DOHH2 (cell line): ENCODE results near the gene GNGT1.

ENCODE experiments used
- H3F3A ChIP-seq: fragments of 200-600 bp; sonication (generic), shearing (Covaris generic); 2 replicates; pipeline ENCODE4 v1.6.0; 2016; ENCODE audit warnings: antibody characterized with exemption, mild to moderate bottlenecking; ENCODE audit not compliant: control insufficient read depth, insufficient read depth
- H3K27ac ChIP-seq: fragments of 200-600 bp; sonication (generic); 2 replicates; pipeline ENCODE4 v1.5.1; 2014; ENCODE audit warnings: low read depth, mild to moderate bottlenecking, low read length, moderate library complexity
- H3K27me3 ChIP-seq: fragments of 200-600 bp; sonication (generic); 2 replicates; pipeline ENCODE4 v1.6.1; 2014; ENCODE audit warnings: mild to moderate bottlenecking, low read length, mixed read lengths; ENCODE audit not compliant: control insufficient read depth
- H3K36me3 ChIP-seq: fragments of 200-600 bp; sonication (generic); 2 replicates; pipeline ENCODE4 v1.6.1; 2014; ENCODE audit warnings: mild to moderate bottlenecking, low read length, moderate library complexity, mixed read lengths; ENCODE audit not compliant: control insufficient read depth
- H3K4me1 ChIP-seq: fragments of 200-600 bp; sonication (generic); 2 replicates; pipeline ENCODE4 v1.6.1; 2014; ENCODE audit warnings: mild to moderate bottlenecking, low read length, mixed read lengths; ENCODE audit not compliant: control insufficient read depth
- H3K4me2 ChIP-seq: fragments of 200-600 bp; sonication (generic); 2 replicates; pipeline ENCODE4 v1.6.0; 2014; ENCODE audit warnings: mild to moderate bottlenecking, low read length, moderate library complexity
- H3K4me3 ChIP-seq: fragments of 200-600 bp; sonication (generic); 2 replicates; pipeline ENCODE4 v1.5.1; 2014; ENCODE audit warnings: mild to moderate bottlenecking, low read length, mixed read lengths
- H3K79me2 ChIP-seq: fragments of 200-600 bp; sonication (generic); 2 replicates; pipeline ENCODE4 v1.6.1; 2014; ENCODE audit warnings: mild to moderate bottlenecking, low read length, mixed read lengths; ENCODE audit not compliant: control insufficient read depth
- H3K9me2 ChIP-seq: fragments of 200-600 bp; sonication (generic); replicated peaks from 2 replicates; pipeline ENCODE4 v1.6.1; 2014; ENCODE audit warnings: mild to moderate bottlenecking, low read length, mixed read lengths; ENCODE audit not compliant: control insufficient read depth
- H3K9me3 ChIP-seq: fragments of 200-600 bp; sonication (generic); 2 replicates; pipeline ENCODE4 v1.6.1; 2014; ENCODE audit warnings: antibody characterized with exemption, low read length, mixed read lengths; ENCODE audit not compliant: control insufficient read depth, insufficient read depth
- H4K20me1 ChIP-seq: fragments of 200-600 bp; sonication (generic); 2 replicates; pipeline ENCODE4 v1.6.0; 2014; ENCODE audit warnings: low read depth, mild to moderate bottlenecking, antibody characterized with exemption, low read length, moderate library complexity; ENCODE audit not compliant: control insufficient read depth, insufficient read depth
- EZH2phosphoT487 ChIP-seq: fragments of 200-600 bp; sonication (generic); IDR thresholded peaks from 2 replicates; pipeline ENCODE4 v1.6.1; 2017; ENCODE audit warnings: borderline replicate concordance, mild to moderate bottlenecking, antibody characterized with exemption, low read length, moderate library complexity, mixed read lengths
- TF ChIP-seq, protein P1 (sequence below): fragments of 200-600 bp; sonication (generic); IDR thresholded peaks from one replicate; pipeline ENCODE4 v1.5.1; 2014; ENCODE audit warnings: antibody characterized with exemption, mild to moderate bottlenecking, low read depth, low read length; ENCODE audit not compliant: poor library complexity, severe bottlenecking

The GNGT1 gene

DNA sequence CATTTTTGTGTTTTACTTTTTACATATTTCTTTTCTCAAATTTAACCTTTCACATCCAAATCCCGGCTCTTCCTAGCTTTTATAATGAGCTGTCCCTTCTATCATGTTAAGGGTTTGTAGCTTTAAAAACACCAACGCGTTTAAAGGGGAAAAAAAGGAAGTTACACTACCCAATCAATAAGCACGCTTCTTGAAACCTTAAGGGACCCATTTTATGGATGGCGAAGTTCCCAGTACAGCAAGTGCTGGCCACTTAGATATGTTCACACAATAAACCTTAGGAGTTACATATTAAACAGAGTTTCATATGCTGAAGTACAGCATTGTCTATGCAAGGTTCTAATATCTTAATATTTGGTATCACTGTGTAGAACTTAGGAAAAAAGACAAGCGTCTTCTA, 16.9 kb downstream of the GNGT1 start:
- peaks cover 36% of the 10 kb centered on the region for H3K4me1 ChIP-seq
- H3K79me2 ChIP-seq, result peaks cover 23% of the 10 kb centered on the region
- H3K9me2 ChIP-seq, result no peaks in the 10 kb centered on the region
- H3K27me3 ChIP-seq, result no peaks in the 10 kb centered on the region
- peak overlapping the region; percentile 76 for H3K4me2 ChIP-seq
- H3K4me3 ChIP-seq, result peak overlapping the region; percentile 83
- H3K36me3 ChIP-seq, result 0 out of 2 replicates have a peak, but pooled peaks cover 4% of the 10 kb centered on the region
- no peaks in the 10 kb centered on the region for H3K9me3 ChIP-seq
- H3K27ac ChIP-seq, result no peak overlapping the region
- no peak for TF ChIP-seq EZH2phosphoT487
- TF ChIP-seq, protein P1, sequence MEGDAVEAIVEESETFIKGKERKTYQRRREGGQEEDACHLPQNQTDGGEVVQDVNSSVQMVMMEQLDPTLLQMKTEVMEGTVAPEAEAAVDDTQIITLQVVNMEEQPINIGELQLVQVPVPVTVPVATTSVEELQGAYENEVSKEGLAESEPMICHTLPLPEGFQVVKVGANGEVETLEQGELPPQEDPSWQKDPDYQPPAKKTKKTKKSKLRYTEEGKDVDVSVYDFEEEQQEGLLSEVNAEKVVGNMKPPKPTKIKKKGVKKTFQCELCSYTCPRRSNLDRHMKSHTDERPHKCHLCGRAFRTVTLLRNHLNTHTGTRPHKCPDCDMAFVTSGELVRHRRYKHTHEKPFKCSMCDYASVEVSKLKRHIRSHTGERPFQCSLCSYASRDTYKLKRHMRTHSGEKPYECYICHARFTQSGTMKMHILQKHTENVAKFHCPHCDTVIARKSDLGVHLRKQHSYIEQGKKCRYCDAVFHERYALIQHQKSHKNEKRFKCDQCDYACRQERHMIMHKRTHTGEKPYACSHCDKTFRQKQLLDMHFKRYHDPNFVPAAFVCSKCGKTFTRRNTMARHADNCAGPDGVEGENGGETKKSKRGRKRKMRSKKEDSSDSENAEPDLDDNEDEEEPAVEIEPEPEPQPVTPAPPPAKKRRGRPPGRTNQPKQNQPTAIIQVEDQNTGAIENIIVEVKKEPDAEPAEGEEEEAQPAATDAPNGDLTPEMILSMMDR, result no peak
- no peaks in the 10 kb centered on the region for H4K20me1 ChIP-seq
- H3F3A ChIP-seq, result peaks cover 7% of the 10 kb centered on the region

GRCh38 chr7:93923942-93924341, 17.6 kb downstream of the GNGT1 start:
- Histone ChIP-seq H3F3A (peaks cover 7% of the 10 kb centered on the region), H3K4me3 (peak overlapping the region; percentile 83), H3K27ac (no peak overlapping the region), H3K9me3 (no peaks in the 10 kb centered on the region), H3K9me2 (no peaks in the 10 kb centered on the region), H3K4me1 (peaks cover 36% of the 10 kb centered on the region), H3K27me3 (no peaks in the 10 kb centered on the region), H3K4me2 (peak overlapping the region; percentile 76), H4K20me1 (no peaks in the 10 kb centered on the region), H3K79me2 (peaks cover 23% of the 10 kb centered on the region), H3K36me3 (0 out of 2 replicates have a peak, but pooled peaks cover 4% of the 10 kb centered on the region)
- TF ChIP-seq EZH2phosphoT487, result no peak
- TF ChIP-seq, protein P1, result no peak

- Histone ChIP-seq H3K36me3 (0 out of 2 replicates have a peak, but pooled peaks cover 4% of the 10 kb centered on the region), H3K9me2 (no peaks in the 10 kb centered on the region), H3K27ac (no peak overlapping the region), H3K27me3 (no peaks in the 10 kb centered on the region), H3K4me3 (no peak overlapping the region), H3K9me3 (no peaks in the 10 kb centered on the region), H4K20me1 (no peaks in the 10 kb centered on the region), H3K4me2 (no peak overlapping the region), H3K79me2 (peaks cover 23% of the 10 kb centered on the region), H3K4me1 (peaks cover 21% of the 10 kb centered on the region), H3F3A (no peaks in the 10 kb centered on the region)
- TF ChIP-seq EZH2phosphoT487, result no peak
- TF ChIP-seq, protein P1, result no peak
Observed at GRCh38 chr7:93926800-93927199, 20.4 kb downstream of the GNGT1 start.

GRCh38 chr7:93927585-93927984, 21.2 kb downstream of the GNGT1 start:
- H4K20me1 ChIP-seq, result no peaks in the 10 kb centered on the region
- no peaks in the 10 kb centered on the region for H3K9me3 ChIP-seq
- no peak overlapping the region for H3K4me3 ChIP-seq
- peaks cover 17% of the 10 kb centered on the region for H3K79me2 ChIP-seq
- H3K27ac ChIP-seq, result no peak overlapping the region
- H3K27me3 ChIP-seq, result no peaks in the 10 kb centered on the region
- H3F3A ChIP-seq, result no peaks in the 10 kb centered on the region
- H3K4me2 ChIP-seq, result no peak overlapping the region
- 0 out of 2 replicates have a peak, but pooled peaks cover 4% of the 10 kb centered on the region for H3K36me3 ChIP-seq
- no peaks in the 10 kb centered on the region for H3K9me2 ChIP-seq
- peaks cover 17% of the 10 kb centered on the region for H3K4me1 ChIP-seq
- no peak for TF ChIP-seq EZH2phosphoT487
- TF ChIP-seq, protein P1, result no peak
